Measurements from ENCODE around the gene FYN. TPM values are rescaled to one million over a fixed set of nuclear protein-coding genes. Genes with fewer than 3 reads are reported as not detected.
"Not testable (repeated sequence)": the region's sequence is repeated elsewhere in the genome, so short reads cannot be mapped to it uniquely, and the experiment has no call there.

Gene FYN
- total RNA-seq, 1 donor: 106 TPM

DNA sequence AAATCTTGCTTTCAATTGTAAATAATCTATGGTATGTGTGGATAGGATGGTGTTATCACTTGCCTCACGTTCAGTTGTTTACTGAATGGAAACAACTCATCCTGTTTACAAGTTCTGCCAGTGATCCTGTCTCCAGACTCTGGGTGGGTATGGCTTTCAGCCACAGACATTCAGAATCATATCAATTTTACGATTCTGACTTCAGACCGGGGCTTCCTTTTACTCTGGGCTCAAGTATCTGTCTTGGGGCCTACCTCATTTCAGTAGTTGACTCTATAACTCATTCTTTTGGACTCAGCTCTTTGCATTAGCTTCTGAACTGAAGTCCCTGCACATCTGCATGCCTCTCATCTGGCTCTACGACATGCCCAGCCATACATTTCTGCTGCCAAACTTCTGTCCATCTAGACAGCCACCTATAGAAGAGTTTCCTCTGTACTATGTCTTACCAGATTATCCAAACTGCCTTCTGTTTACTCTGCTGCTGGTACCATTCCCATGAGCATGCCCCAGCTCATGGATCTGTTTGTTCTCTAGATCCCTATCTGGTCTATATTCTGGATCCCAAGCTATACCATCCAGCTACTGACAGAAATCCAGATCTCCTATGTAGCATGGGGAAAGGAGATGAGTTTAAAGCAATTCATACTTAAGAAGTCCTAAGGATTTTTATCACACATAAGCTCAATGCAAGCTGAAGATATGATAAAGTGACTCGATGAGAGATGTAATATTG lies 34.3 kb downstream of the FYN start:
- no peak for DNase-seq (ENCODE audit: insufficient read length, low spot score, missing footprints)
- Histone ChIP-seq H4K20me1 (ENCODE audit: insufficient read depth, low read length) (peaks cover 12% of the 10 kb centered on the region), H3K27ac (ENCODE audit: low read depth, low read length) (no peak overlapping the region), H2AFZ (ENCODE audit: low read length) (no peak overlapping the region), H3K79me2 (ENCODE audit: insufficient read depth, low read length) (peaks cover 69% of the 10 kb centered on the region), H3K36me3 (ENCODE audit: insufficient read depth, low read length) (no peaks in the 10 kb centered on the region), H3K4me3 (ENCODE audit: insufficient read depth, low read length) (no peak overlapping the region), H3K4me2 (ENCODE audit: insufficient read depth, low read length) (no peak overlapping the region), H3K9me3 (ENCODE audit: low read depth, low read length) (no peaks in the 10 kb centered on the region), H3K4me1 (ENCODE audit: insufficient read depth, low read length) (peaks cover 31% of the 10 kb centered on the region), H3K27me3 (ENCODE audit: insufficient read depth, low read length) (no peaks in the 10 kb centered on the region)
- TF ChIP-seq, protein P1, sequence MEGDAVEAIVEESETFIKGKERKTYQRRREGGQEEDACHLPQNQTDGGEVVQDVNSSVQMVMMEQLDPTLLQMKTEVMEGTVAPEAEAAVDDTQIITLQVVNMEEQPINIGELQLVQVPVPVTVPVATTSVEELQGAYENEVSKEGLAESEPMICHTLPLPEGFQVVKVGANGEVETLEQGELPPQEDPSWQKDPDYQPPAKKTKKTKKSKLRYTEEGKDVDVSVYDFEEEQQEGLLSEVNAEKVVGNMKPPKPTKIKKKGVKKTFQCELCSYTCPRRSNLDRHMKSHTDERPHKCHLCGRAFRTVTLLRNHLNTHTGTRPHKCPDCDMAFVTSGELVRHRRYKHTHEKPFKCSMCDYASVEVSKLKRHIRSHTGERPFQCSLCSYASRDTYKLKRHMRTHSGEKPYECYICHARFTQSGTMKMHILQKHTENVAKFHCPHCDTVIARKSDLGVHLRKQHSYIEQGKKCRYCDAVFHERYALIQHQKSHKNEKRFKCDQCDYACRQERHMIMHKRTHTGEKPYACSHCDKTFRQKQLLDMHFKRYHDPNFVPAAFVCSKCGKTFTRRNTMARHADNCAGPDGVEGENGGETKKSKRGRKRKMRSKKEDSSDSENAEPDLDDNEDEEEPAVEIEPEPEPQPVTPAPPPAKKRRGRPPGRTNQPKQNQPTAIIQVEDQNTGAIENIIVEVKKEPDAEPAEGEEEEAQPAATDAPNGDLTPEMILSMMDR (IDR thresholded peaks at IDR 0.05; ENCODE audit: extremely low read depth, low read depth, low read length): no peak

GRCh38 chr6:111837641-111838500 lies 35.4 kb downstream of the FYN start:
- Histone ChIP-seq H3K4me2 (ENCODE audit: insufficient read depth, low read length) (no peak overlapping the region), H3K27ac (ENCODE audit: low read depth, low read length) (no peak overlapping the region), H3K27me3 (ENCODE audit: insufficient read depth, low read length) (no peaks in the 10 kb centered on the region), H3K4me1 (ENCODE audit: insufficient read depth, low read length) (peaks cover 29% of the 10 kb centered on the region), H4K20me1 (ENCODE audit: insufficient read depth, low read length) (peaks cover 12% of the 10 kb centered on the region), H3K36me3 (ENCODE audit: insufficient read depth, low read length) (no peaks in the 10 kb centered on the region), H2AFZ (ENCODE audit: low read length) (no peak overlapping the region), H3K4me3 (ENCODE audit: insufficient read depth, low read length) (no peak overlapping the region), H3K79me2 (ENCODE audit: insufficient read depth, low read length) (peaks cover 74% of the 10 kb centered on the region), H3K9me3 (ENCODE audit: low read depth, low read length) (no peaks in the 10 kb centered on the region)
- no peak for DNase-seq (ENCODE audit: insufficient read length, low spot score, missing footprints)
- TF ChIP-seq, protein P1 (IDR thresholded peaks at IDR 0.05; ENCODE audit: extremely low read depth, low read depth, low read length): no peak

DNA sequence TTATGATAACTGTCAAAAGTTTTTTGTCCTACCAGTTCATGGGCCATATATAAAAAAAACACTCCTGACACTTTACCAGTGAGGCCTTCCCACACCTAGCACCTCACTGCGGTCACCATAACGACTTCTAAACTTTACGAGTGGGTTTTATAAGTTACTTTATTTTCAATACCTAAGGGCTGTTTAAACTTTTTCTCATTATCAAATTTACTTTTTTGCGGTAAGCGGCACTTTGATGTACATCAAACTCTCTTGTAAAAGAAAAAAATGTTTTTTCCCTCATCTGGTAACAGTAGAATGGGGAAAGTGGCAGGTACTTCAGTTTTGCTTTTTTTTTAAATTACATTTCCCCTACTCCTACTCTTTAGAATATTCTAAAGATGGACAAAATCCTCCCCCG lies 36.2 kb downstream of the FYN start:
- Histone ChIP-seq H3K4me2 (ENCODE audit: insufficient read depth, low read length) (no peak overlapping the region), H3K27me3 (ENCODE audit: insufficient read depth, low read length) (no peaks in the 10 kb centered on the region), H3K79me2 (ENCODE audit: insufficient read depth, low read length) (peaks cover 78% of the 10 kb centered on the region), H2AFZ (ENCODE audit: low read length) (no peak overlapping the region), H3K9me3 (ENCODE audit: low read depth, low read length) (no peaks in the 10 kb centered on the region), H3K36me3 (ENCODE audit: insufficient read depth, low read length) (no peaks in the 10 kb centered on the region), H4K20me1 (ENCODE audit: insufficient read depth, low read length) (peaks cover 9% of the 10 kb centered on the region), H3K27ac (ENCODE audit: low read depth, low read length) (no peak overlapping the region), H3K4me3 (ENCODE audit: insufficient read depth, low read length) (no peak overlapping the region), H3K4me1 (ENCODE audit: insufficient read depth, low read length) (peaks cover 25% of the 10 kb centered on the region)
- DNase-seq (ENCODE audit: insufficient read length, low spot score, missing footprints): peak; percentile 23
- TF ChIP-seq, protein P1 (IDR thresholded peaks at IDR 0.05; ENCODE audit: extremely low read depth, low read depth, low read length): no peak

GRCh38 chr6:111835807-111836206 lies 37.4 kb downstream of the FYN start:
- DNase-seq (ENCODE audit: insufficient read length, low spot score, missing footprints): no peak
- Histone ChIP-seq H3K9me3 (ENCODE audit: low read depth, low read length) (no peaks in the 10 kb centered on the region), H3K27me3 (ENCODE audit: insufficient read depth, low read length) (no peaks in the 10 kb centered on the region), H2AFZ (ENCODE audit: low read length) (no peak overlapping the region), H3K27ac (ENCODE audit: low read depth, low read length) (no peak overlapping the region), H3K79me2 (ENCODE audit: insufficient read depth, low read length) (peaks cover 82% of the 10 kb centered on the region), H4K20me1 (ENCODE audit: insufficient read depth, low read length) (peaks cover 9% of the 10 kb centered on the region), H3K4me3 (ENCODE audit: insufficient read depth, low read length) (no peak overlapping the region), H3K36me3 (ENCODE audit: insufficient read depth, low read length) (no peaks in the 10 kb centered on the region), H3K4me1 (ENCODE audit: insufficient read depth, low read length) (peaks cover 13% of the 10 kb centered on the region), H3K4me2 (ENCODE audit: insufficient read depth, low read length) (no peak overlapping the region)
- TF ChIP-seq, protein P1 (IDR thresholded peaks at IDR 0.05; ENCODE audit: extremely low read depth, low read depth, low read length): no peak

GRCh38 chr6:111835398-111835797 lies 37.9 kb downstream of the FYN start:
- H3K27ac ChIP-seq (ENCODE audit: low read depth, low read length); DNase-seq (ENCODE audit: insufficient read length, low spot score, missing footprints); H4K20me1 ChIP-seq (ENCODE audit: insufficient read depth, low read length); H3K4me3 ChIP-seq (ENCODE audit: insufficient read depth, low read length); H3K4me2 ChIP-seq (ENCODE audit: insufficient read depth, low read length); H3K36me3 ChIP-seq (ENCODE audit: insufficient read depth, low read length); H3K9me3 ChIP-seq (ENCODE audit: low read depth, low read length); H2AFZ ChIP-seq (ENCODE audit: low read length); H3K27me3 ChIP-seq (ENCODE audit: insufficient read depth, low read length): not testable (repeated sequence)
- peaks cover 79% of the 10 kb centered on the region for H3K79me2 ChIP-seq (ENCODE audit: insufficient read depth, low read length)
- peaks cover 12% of the 10 kb centered on the region for H3K4me1 ChIP-seq (ENCODE audit: insufficient read depth, low read length)
